GM12874 (cell line): Measurements from ENCODE around the gene MYL9.

ENCODE experiments used
- TF ChIP-seq, protein P1 (sequence below): IDR thresholded peaks from 2 replicates; pipeline ENCODE4 v1.5.1; 2011; ENCODE audit warnings: low read depth, mild to moderate bottlenecking, control low read depth, low read length, moderate library complexity; ENCODE audit not compliant: insufficient read depth

Gene MYL9

DNA sequence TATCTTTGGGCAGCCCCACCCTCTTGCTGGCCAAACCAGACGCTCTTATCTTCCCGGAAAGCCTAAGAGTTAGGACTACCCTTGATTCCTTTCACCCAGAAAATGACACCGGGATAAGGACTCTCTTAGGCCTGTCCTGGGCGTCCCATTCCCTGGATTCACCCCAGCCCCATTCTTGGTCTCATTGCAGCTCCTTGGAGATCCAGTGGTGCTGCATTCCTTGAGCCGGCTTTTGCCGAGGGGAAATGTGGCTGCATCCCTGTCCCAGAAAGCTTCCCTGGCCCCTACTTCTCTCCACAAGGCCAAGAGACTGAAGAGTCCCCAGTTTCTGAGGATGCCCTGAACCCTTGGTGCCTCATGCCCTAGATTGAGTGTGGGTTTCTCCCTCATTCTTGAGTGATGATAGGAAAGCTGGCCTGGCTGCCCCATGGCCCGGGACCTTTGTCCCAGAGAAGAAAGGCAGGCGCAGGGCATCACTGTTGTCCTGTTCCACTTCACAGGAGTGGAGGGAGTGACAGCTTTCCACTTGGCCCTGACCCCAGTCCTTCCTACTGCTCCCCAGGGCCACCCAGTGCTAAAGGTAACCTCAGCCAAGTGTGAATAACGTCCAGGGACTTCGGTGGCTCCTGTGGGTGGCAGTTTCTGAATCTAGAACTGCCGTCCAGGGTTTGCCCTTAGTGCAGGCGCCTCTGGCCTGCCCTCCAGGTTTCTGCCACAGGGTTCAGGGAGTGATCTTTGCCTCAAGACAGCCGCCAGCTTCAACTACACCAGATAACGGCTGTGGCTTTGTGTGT lies 42.7 kb upstream of the MYL9 start:
- TF ChIP-seq, protein P1, sequence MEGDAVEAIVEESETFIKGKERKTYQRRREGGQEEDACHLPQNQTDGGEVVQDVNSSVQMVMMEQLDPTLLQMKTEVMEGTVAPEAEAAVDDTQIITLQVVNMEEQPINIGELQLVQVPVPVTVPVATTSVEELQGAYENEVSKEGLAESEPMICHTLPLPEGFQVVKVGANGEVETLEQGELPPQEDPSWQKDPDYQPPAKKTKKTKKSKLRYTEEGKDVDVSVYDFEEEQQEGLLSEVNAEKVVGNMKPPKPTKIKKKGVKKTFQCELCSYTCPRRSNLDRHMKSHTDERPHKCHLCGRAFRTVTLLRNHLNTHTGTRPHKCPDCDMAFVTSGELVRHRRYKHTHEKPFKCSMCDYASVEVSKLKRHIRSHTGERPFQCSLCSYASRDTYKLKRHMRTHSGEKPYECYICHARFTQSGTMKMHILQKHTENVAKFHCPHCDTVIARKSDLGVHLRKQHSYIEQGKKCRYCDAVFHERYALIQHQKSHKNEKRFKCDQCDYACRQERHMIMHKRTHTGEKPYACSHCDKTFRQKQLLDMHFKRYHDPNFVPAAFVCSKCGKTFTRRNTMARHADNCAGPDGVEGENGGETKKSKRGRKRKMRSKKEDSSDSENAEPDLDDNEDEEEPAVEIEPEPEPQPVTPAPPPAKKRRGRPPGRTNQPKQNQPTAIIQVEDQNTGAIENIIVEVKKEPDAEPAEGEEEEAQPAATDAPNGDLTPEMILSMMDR: no peak

DNA sequence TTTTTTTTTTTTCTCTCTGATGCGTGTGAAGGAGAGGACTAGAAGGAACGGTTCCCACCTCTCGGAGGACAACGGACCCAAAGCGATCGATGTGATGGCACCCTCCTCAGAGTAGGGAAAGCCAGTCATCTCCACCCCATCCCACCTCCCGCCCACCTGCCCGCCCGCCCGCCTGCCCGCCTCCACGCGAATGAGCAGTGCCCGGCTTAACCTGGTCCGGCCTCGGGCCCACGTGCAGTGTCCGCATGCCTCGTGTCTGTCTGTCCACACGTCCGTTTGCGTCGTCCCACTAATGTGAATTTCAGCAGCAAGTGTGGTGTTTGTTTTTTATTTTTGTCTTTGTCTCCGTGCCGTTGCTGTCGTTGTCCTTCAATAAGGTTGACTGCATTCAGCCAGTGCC lies 42.1 kb upstream of the MYL9 start:
- TF ChIP-seq, protein P1: no peak

DNA sequence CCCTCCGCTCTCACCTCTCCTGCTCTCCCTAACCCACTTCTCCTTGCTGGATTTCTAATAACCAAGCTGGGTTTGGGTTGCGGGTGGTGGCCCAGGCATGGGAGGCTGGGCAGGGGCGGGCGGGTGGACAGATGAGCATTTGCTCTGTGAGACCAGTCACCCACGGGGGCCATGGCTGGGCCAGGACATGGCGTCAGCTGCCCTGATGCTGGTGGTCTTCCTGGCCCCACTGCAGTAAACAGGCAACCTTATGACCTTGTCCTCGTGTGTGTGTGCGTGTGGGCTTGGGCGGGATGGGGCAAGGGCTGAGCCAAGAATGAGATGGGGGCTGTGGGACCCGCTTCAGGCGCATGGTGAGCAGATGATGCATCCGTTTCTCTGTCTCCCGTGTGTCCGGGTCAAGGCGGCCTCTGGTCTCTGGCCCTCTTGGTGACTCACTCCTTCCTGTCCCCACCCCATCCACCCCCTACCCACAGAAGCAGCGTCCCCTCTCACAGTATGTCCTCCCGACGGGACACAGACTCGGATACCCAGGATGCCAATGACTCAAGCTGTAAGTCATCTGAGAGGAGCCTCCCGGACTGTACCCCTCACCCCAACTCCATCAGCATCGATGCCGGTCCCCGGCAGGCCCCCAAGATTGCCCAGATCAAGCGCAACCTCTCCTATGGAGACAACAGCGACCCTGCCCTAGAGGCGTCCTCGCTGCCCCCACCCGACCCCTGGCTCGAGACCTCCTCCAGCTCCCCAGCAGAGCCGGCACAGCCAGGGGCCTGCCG lies 41.4 kb upstream of the MYL9 start:
- TF ChIP-seq, protein P1: no peak

DNA sequence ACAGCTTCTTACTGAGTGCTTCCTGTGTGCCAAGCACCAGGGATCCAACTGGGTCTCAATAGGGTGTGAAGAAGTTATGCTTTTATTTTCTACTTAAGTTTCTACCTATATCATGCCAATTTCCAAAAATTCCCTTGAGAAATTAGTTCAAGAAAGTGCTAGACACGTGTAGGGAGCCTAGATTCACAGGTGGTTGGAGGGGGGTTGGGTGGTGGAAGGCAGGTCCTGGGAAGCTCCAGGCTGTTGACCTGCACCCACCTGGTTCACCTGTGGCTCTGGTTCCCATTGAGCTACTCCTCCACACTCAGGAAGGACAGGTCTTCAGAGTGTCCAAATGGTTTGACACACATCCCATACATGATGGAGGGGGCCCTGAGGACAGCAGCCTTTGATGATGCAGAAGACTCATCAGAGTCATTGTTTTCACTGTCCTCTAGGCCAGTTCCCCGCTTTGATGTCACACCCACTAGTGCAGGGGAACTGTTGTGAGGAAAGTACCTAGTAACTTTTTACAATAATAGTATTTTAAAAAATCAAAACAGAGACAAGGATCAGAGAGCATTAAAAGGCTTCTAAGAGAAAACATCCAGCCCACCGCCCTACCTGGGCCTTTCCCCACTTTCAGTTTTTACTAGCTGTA lies 39.8 kb upstream of the MYL9 start:
- TF ChIP-seq, protein P1: no peak

DNA sequence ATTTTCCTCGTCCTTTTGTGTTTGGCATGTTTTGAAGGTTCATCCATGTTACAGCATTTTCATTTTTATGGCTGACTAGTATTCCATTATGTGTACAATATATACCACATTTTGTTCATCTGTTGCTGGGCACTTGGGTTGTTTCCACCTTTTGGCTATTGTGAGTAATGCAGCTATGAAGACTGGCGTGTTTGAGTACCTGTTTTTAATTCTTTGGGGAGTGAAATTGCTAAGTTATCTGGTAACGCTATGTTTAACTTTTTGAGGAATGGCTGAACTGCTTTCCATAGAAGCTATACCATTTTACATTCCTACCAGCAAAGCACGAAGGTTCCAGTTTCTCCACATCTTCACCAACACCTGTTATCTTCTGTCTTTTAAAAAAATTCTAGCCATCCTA lies 37.0 kb upstream of the MYL9 start:
- TF ChIP-seq, protein P1: no peak

DNA sequence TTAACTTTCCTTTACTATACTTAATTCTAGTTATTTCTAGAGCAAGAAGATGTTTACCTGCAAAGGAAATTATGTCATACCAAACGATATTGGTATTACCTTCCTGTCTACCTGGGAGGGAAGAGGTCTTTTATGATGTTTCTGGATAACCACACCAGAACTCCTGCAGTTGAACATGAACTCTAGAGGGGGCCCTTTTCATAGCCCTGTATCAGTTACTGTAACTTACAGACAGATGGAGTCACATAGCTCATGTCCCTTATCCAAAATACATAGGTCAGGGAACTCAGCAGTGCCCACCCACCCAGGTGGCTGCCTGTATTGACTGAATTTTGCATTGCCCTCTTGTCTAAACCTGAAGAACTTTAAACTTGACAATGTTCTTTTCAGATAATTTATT lies 35.1 kb upstream of the MYL9 start:
- TF ChIP-seq, protein P1: peak; percentile 31; the same call in 1 of the 2 replicates

DNA sequence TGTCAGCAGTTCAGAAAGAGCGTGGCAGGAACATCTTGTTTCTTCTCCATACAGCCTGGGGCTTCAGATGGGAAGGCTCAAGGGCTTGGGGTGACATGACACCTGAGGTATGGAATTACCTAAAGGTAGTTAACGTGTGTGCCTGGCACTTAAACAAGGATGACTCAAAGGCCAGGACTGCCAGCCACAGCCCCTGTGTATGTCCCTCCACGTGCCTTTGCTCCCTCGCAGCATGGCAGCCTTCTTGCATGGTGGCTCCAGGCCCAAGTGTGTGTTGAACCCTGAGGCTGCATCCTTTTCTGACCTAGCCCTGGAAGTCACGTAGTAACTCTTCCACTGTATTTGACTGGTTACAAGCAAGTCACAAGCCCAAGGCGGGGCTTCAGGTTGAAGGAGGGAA lies 33.6 kb upstream of the MYL9 start:
- TF ChIP-seq, protein P1: no peak
